Upper lobe of left lung (tissue), 6 donors: Measurements from ENCODE around the gene CYP19A1. TPM values are rescaled to one million over a fixed set of nuclear protein-coding genes. Genes with fewer than 3 reads are reported as not detected.
"Not testable (repeated sequence)": the region's sequence is repeated elsewhere in the genome, so short reads cannot be mapped to it uniquely, and the experiment has no call there.

Experiments
- ATAC-seq, 2 donors: fragments of 200-7000 bp; cut with Tn5 transposase; one replicate each; pipeline ENCODE4 v1.9.1; 2022; ENCODE audit warnings: mild to moderate bottlenecking in 2 of 2, moderate library complexity in 2 of 2; ENCODE audit not compliant: low FRiP score in 2 of 2
- DNase-seq, 2 donors: peaks; one replicate each; pipeline ENCODE4 v3.0.0-alpha.2; 2019 to 2020
- H3K27ac ChIP-seq, 4 donors: fragments of 200-600 bp; sonication (generic); one replicate each; pipeline ENCODE4 v1.5.1; 2016 to 2019
- H3K27me3 ChIP-seq, 4 donors: fragments of 200-600 bp; sonication (generic); one replicate each; pipeline ENCODE4 v1.5.1; 2017 to 2019
- H3K36me3 ChIP-seq, 4 donors: fragments of 200-600 bp; sonication (generic); one replicate each; pipeline ENCODE4 v1.5.1; 2016 to 2019
- H3K4me1 ChIP-seq, 4 donors: fragments of 200-600 bp; sonication (generic); one replicate each; pipeline ENCODE4 v1.5.1; 2018 to 2019
- H3K4me3 ChIP-seq, 4 donors: fragments of 200-600 bp; sonication (generic); one replicate each; pipeline ENCODE4 v1.5.1; 2017 to 2019; ENCODE audit warnings: mild to moderate bottlenecking in 2 of 4, moderate library complexity in 1 of 4
- H3K9me3 ChIP-seq, 4 donors: fragments of 200-600 bp; sonication (generic); one replicate each; pipeline ENCODE4 v1.5.1; 2018 to 2019
- CTCF ChIP-seq, 6 experiments: fragments of 450-650 bp in 4 of 6; fragments of 200-600 bp in 2 of 6; sonication (generic) in 2 of 6; IDR thresholded peaks; one replicate each; pipeline ENCODE4 v1.5.1; 2016 to 2019; ENCODE audit warnings: antibody characterized with exemption in 6 of 6
- EP300 ChIP-seq, 4 donors: sonication (generic); formaldehyde crosslinking; IDR thresholded peaks; one replicate each; pipeline ENCODE4 v1.5.1; 2017; ENCODE audit warnings: antibody characterized with exemption in 4 of 4, control low read depth in 2 of 4
- POLR2A ChIP-seq, 4 donors: fragments of 450-650 bp; IDR thresholded peaks; one replicate each; pipeline ENCODE4 v1.5.1; 2016 to 2017; ENCODE audit warnings: antibody characterized with exemption in 4 of 4, mild to moderate bottlenecking in 2 of 4
- POLR2AphosphoS5 ChIP-seq, 2 donors: sonication (generic); formaldehyde crosslinking; IDR thresholded peaks; one replicate each; pipeline ENCODE4 v1.5.1; 2017; ENCODE audit warnings: antibody characterized with exemption in 2 of 2
- WGBS, 2 donors: methylation state at CpG; one replicate each; pipeline ENCODE4 v1.1.5; 2017 to 2018; 5-methylcytosine and 5-hydroxymethylcytosine counted together
- total RNA-seq, 6 donors: library from RNA; depleted of rRNA in 4 of 6; stranded (reverse); fragments of >200 nt in 4 of 6; gene quantifications; one replicate each; pipeline versions ENCODE4 v1.1.0 to v1.2.1, GENCODE V29; 2016 to 2021
- donor health status: DM: no; HTN: no; CAD: no; lungs with moderate emphysema.
- donor health status: DM: no; HTN: yes; CAD: no; lungs with severe emphysema.

Gene CYP19A1
- total RNA-seq, 6 donors from 2014 or later = 0.52 to 8.4 (median 1.0) TPM; not detected in 2

GRCh38 chr15:51191766-51192165 is 146.6 kb downstream of the CYP19A1 start:
- no peak for DNase-seq
- 66 to 75% methylated on average over 8 to 9 of the region's 9 CpGs for WGBS, 2 donors

GRCh38 chr15:51191072-51191670 is 147.2 kb downstream of the CYP19A1 start:
- no peak for TF ChIP-seq CTCF (IDR thresholded peaks at IDR 0.05)
- no peak for TF ChIP-seq POLR2AphosphoS5 (IDR thresholded peaks at IDR 0.05)
- TF ChIP-seq EP300 (IDR thresholded peaks at IDR 0.05) = no peak
- no peak for TF ChIP-seq POLR2A (IDR thresholded peaks at IDR 0.05)
- H3K36me3 ChIP-seq = no peaks in the 10 kb centered on the region
- no peaks in the 10 kb centered on the region for H3K27me3 ChIP-seq
- no peak for DNase-seq
- H3K27ac ChIP-seq = no peak overlapping the region
- WGBS, 2 donors = 71 to 74% methylated on average over 7 of the region's 7 CpGs
- ATAC-seq = no peak
- no peak overlapping the region for H3K4me3 ChIP-seq
- H3K9me3 ChIP-seq = no peaks in the 10 kb centered on the region
- peaks cover 5 to 13% (median 8%) of the 10 kb centered on the region in 4 donors for H3K4me1 ChIP-seq

More at GRCh38 chr15:51191766-51192165, 146.6 kb downstream of the CYP19A1 start:
- Histone ChIP-seq H3K27me3 (no peaks in the 10 kb centered on the region), H3K36me3 (no peaks in the 10 kb centered on the region), H3K9me3 (no peaks in the 10 kb centered on the region), H3K4me3 (no peak overlapping the region), H3K4me1 (peaks cover 5 to 13% (median 8%) of the 10 kb centered on the region in 4 donors), H3K27ac (no peak overlapping the region)
- TF ChIP-seq CTCF (IDR thresholded peaks at IDR 0.05) = no peak
- no peak for TF ChIP-seq POLR2A (IDR thresholded peaks at IDR 0.05)
- no peak for ATAC-seq

- Histone ChIP-seq H3K36me3 (no peaks in the 10 kb centered on the region), H3K27me3 (no peaks in the 10 kb centered on the region), H3K4me3 (no peak overlapping the region), H3K27ac (no peak overlapping the region), H3K9me3 (no peaks in the 10 kb centered on the region), H3K4me1 (peaks cover 5 to 13% (median 8%) of the 10 kb centered on the region in 4 donors)
- DNase-seq (peak in 1 of 2 donors; percentile 19), ATAC-seq (no peak)
- 67 to 68% methylated on average over 8 of the region's 8 CpGs for WGBS, 2 donors
- TF ChIP-seq CTCF (IDR thresholded peaks at IDR 0.05) (no peak), POLR2AphosphoS5 (IDR thresholded peaks at IDR 0.05) (no peak), POLR2A (IDR thresholded peaks at IDR 0.05) (no peak), EP300 (IDR thresholded peaks at IDR 0.05) (no peak)
These were observed 147.8 kb downstream of the CYP19A1 start for GRCh38 chr15:51190424-51191068.

GRCh38 chr15:51189669-51190385 is 148.6 kb downstream of the CYP19A1 start:
- WGBS, 2 donors = 50 to 65% methylated on average over 6 of the region's 6 CpGs
- TF ChIP-seq CTCF (IDR thresholded peaks at IDR 0.05) (no peak), EP300 (IDR thresholded peaks at IDR 0.05) (no peak), POLR2AphosphoS5 (IDR thresholded peaks at IDR 0.05) (no peak), POLR2A (IDR thresholded peaks at IDR 0.05) (no peak)
- H3K27ac ChIP-seq = no peak overlapping the region
- H3K9me3 ChIP-seq = no peaks in the 10 kb centered on the region
- no peak for DNase-seq
- H3K36me3 ChIP-seq = no peaks in the 10 kb centered on the region
- H3K4me1 ChIP-seq = peaks cover 5 to 13% (median 9%) of the 10 kb centered on the region in 4 donors
- ATAC-seq = no peak
- H3K27me3 ChIP-seq = no peaks in the 10 kb centered on the region
- no peak overlapping the region for H3K4me3 ChIP-seq

DNA sequence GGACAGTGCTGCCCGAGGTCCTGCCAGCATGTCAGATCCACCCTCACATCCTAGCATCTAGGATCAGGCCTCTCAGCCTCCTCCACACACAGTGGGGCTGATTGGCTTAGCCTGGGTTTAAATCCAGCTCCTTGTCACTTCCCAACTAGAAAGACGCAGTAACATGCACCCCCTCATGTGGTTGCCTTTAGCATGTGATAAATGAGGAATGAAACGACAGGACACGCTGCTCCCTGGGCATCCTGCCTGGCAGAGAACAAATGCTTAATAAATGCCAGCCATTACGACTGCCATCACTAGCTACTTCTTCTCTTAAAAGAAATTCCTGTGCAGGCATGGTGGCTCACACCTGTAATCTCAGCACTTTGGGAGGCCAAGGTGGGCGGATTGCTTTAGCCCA is 149.6 kb downstream of the CYP19A1 start:
- not testable (repeated sequence) for ATAC-seq

More for the DNA sequence above, 149.6 kb downstream of the CYP19A1 start:
- H3K4me3 ChIP-seq, H3K27me3 ChIP-seq, H3K27ac ChIP-seq, H3K9me3 ChIP-seq, H3K36me3 ChIP-seq, DNase-seq: not testable (repeated sequence)
- H3K4me1 ChIP-seq = peaks cover 5 to 13% (median 10%) of the 10 kb centered on the region in 4 donors
- 84 to 87% methylated on average over 6 of the region's 6 CpGs for WGBS, 2 donors
